HEK293T (cell line): Measurements from ENCODE around the gene DMKN.

ENCODE experiments used
- CTCF ChIA-PET: fragments of 350-600 bp; formaldehyde crosslinking; extraction: SDS; loops from one replicate; lab custom pipeline; 2021; ENCODE audit warnings: antibody characterized with exemption, inconsistent platforms; lab: Yijun Ruan, JAX
- POLR2A ChIA-PET: fragments of 350-600 bp; formaldehyde crosslinking; extraction: SDS; loops from one replicate; lab custom pipeline; 2020; ENCODE audit warnings: antibody characterized with exemption, inconsistent platforms; lab: Yijun Ruan, JAX
- DNase-seq: peaks from one replicate; pipeline ENCODE4 v3.0.0; 2012; ENCODE audit warnings: mixed read lengths; ENCODE audit errors: extremely low spot score
- ARNT ChIP-seq: fragments of 450-650 bp; IDR thresholded peaks from 2 replicates; pipeline ENCODE4 v1.6.1; 2017; ENCODE audit warnings: mild to moderate bottlenecking
- BHLHE40 ChIP-seq: fragments of 450-650 bp; IDR thresholded peaks from 2 replicates; pipeline ENCODE4 v1.6.1; 2016; ENCODE audit warnings: mild to moderate bottlenecking, moderate library complexity, borderline replicate concordance
- CTBP1 ChIP-seq: fragments of 450-650 bp; IDR thresholded peaks from 2 replicates; pipeline ENCODE4 v1.6.1; 2016; ENCODE audit warnings: borderline replicate concordance
- ELF4 ChIP-seq: fragments of 450-650 bp; IDR thresholded peaks from 2 replicates; pipeline ENCODE4 v1.6.1; 2017; ENCODE audit warnings: antibody characterized with exemption
- FOXA1 ChIP-seq: fragments of 450-650 bp; IDR thresholded peaks from 2 replicates; pipeline ENCODE4 v1.6.1; 2016; ENCODE audit warnings: mild to moderate bottlenecking
- FOXK2 ChIP-seq: fragments of 450-650 bp; IDR thresholded peaks from 2 replicates; pipeline ENCODE4 v1.6.1; 2016; ENCODE audit warnings: mild to moderate bottlenecking
- FOXM1 ChIP-seq: fragments of 450-650 bp; IDR thresholded peaks from 2 replicates; pipeline ENCODE4 v1.6.1; 2017; ENCODE audit warnings: mild to moderate bottlenecking, borderline replicate concordance
- HDGF ChIP-seq: fragments of 450-650 bp; IDR thresholded peaks from 2 replicates; pipeline ENCODE4 v1.6.1; 2017; ENCODE audit warnings: antibody characterized with exemption, borderline replicate concordance
- L3MBTL2 ChIP-seq: fragments of 450-650 bp; conservative IDR thresholded peaks from 2 replicates; pipeline ENCODE4 v1.6.1; 2016; ENCODE audit warnings: mild to moderate bottlenecking
- LEF1 ChIP-seq: fragments of 450-650 bp; IDR thresholded peaks from 2 replicates; pipeline ENCODE4 v1.6.1; 2017; ENCODE audit warnings: mild to moderate bottlenecking, borderline replicate concordance
- NFRKB ChIP-seq: fragments of 450-650 bp; IDR thresholded peaks from 2 replicates; pipeline ENCODE4 v1.6.1; 2016; ENCODE audit warnings: mild to moderate bottlenecking, moderate library complexity
- SP1 ChIP-seq: fragments of 450-650 bp; IDR thresholded peaks from 2 replicates; pipeline ENCODE4 v1.6.1; 2017
- SUZ12 ChIP-seq: fragments of 450-650 bp; IDR thresholded peaks from 2 replicates; pipeline ENCODE4 v1.6.1; 2016; ENCODE audit warnings: mild to moderate bottlenecking
- TARDBP ChIP-seq: fragments of 450-650 bp; IDR thresholded peaks from 2 replicates; pipeline ENCODE4 v1.6.1; 2016
- ZNF384 ChIP-seq: fragments of 450-650 bp; IDR thresholded peaks from 2 replicates; pipeline ENCODE4 v1.6.1; 2016
- TF ChIP-seq, protein P1 (sequence below): fragments of 450-650 bp; IDR thresholded peaks from 2 replicates; pipeline ENCODE4 v1.6.1; 2016

DMKN gene

DNA sequence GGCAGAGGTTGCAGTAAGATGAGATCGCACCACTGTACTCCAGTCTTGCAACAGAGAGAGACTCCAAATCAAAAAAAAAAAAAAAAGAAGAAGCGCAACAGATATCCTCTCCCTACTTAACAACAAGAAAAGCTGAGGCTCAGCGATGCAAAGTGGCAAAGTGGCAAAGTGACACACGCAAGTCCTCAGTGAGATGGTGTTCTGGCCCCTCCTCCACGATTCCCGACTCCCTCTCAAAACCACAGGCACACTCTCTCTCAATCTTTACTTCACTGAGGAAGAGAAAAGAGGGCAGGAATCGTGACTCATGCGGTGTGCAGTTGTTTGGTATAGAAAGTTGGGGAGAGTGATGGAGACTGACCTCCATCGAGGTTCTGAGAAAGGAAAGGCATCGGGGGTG lies 52.8 kb downstream of the DMKN start:
- POLR2A ChIA-PET: no interaction called here

DNA sequence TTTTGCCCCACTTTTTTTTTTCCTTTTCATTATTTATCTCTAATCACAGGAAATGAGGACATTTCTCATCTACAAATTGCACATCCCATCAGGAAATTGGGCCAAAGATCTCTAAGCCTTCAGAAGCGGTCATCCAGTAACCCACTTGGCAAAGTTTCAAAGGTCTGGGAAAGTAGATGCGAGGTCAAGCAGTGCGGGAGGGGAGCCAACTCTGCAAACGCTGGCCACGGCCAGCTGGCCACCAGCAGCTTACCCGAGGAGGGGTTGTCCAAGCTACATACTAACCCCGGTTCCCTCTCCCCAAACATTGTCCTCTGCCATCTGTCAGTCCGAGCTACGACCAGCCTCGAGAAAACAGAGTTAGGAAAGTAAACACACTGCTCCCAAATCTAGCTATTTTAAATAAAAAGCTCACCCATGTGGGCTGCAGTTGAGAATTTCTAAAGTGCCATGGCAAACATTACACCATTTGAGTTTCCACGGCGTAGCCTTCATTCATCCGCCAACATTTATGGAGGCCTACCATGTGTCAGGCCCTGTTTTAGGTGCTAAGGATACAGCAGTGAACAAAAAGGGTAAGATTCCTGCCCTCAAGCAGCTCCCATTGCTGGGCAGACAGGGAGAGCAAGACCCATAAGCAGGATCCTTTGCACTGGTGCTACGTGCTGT lies 53.9 kb downstream of the DMKN start:
- no peak for DNase-seq
- ChIA-PET CTCF (no interaction called here), POLR2A (no interaction called here)
- TF ChIP-seq SUZ12 (no peak), HDGF (no peak), TARDBP (no peak), NFRKB (no peak), ELF4 (no peak), SP1 (no peak), ZNF384 (no peak), BHLHE40 (no peak)

More for the DNA sequence above, 52.8 kb downstream of the DMKN start:
- no peak for TF ChIP-seq ZNF384
- no peak for TF ChIP-seq FOXA1
- no peak for TF ChIP-seq FOXK2
- no peak for TF ChIP-seq CTBP1
- TF ChIP-seq L3MBTL2: no peak
- TF ChIP-seq, protein P1, sequence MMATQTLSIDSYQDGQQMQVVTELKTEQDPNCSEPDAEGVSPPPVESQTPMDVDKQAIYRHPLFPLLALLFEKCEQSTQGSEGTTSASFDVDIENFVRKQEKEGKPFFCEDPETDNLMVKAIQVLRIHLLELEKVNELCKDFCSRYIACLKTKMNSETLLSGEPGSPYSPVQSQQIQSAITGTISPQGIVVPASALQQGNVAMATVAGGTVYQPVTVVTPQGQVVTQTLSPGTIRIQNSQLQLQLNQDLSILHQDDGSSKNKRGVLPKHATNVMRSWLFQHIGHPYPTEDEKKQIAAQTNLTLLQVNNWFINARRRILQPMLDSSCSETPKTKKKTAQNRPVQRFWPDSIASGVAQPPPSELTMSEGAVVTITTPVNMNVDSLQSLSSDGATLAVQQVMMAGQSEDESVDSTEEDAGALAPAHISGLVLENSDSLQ: no peak
- no peak for TF ChIP-seq SP1
- no peak for TF ChIP-seq TARDBP
- no peak for TF ChIP-seq BHLHE40
- TF ChIP-seq NFRKB: no peak
- TF ChIP-seq ELF4: no peak
- no peak for DNase-seq
- CTCF ChIA-PET: interaction anchor here (0.7 kb wide), 1 partner anchor 10 kb away, joined by 3 read pairs; no protein-coding TSS in a partner anchor

DNA sequence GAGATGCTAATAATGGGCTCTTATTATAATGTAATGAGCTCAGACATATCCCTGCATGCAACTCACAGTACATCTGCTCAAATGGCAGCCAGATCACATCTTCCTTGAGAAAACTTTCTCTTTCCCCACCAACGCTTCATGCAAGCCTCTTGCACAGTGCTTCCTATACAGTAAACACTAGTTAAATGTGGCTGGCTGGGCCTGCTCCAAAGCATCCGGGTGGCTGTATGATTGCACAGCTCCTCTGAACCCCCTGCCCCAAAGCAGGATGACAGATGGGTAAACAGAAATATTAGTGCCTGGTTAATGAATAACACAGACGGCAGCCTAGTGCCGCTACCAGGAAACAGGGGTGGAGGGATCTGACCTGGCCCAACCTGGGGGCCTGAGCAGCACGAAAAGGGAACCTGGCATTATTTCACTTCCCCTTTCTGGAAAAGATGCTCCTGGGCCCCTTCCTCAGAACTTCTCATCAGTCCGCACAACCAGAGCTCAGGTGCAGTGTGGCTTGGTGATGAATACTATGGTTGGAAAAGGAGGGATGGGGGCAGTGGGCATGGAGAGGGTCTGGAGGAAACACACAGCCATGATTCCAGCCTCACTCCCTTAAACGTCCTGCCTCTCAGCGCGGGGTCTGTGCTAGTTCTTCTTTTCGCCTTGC lies 54.6 kb downstream of the DMKN start:
- POLR2A ChIA-PET: no interaction called here
- DNase-seq: no peak
- no peak for TF ChIP-seq ZNF384
- CTCF ChIA-PET: no interaction called here

DNA sequence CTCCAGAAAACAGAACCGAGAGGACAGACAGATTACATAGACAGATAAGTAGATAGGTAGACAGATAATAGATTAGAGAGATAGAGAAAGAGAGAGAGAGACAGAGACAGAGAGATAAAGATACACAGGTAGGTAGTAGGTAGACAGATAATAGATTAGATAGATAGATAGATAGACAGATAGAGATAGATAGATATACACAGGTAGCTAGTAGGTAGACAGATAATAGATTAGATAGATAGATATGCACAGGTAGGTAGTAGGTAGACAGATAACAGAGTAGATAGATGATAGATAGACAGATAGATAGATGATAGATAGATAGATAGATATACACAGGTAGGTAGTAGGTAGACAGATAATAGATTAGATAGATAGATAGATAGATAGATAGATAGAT lies 55.3 kb downstream of the DMKN start:
- CTCF ChIA-PET: no interaction called here
- no peak for DNase-seq
- TF ChIP-seq SP1 (no peak), FOXM1 (no peak), HDGF (no peak), ELF4 (no peak), LEF1 (no peak), FOXK2 (no peak), L3MBTL2 (no peak), CTBP1 (no peak), NFRKB (no peak), ARNT (no peak), TARDBP (no peak), FOXA1 (no peak), BHLHE40 (no peak), SUZ12 (no peak), ZNF384 (no peak)
- TF ChIP-seq, protein P1: no peak
- POLR2A ChIA-PET: no interaction called here

DNA sequence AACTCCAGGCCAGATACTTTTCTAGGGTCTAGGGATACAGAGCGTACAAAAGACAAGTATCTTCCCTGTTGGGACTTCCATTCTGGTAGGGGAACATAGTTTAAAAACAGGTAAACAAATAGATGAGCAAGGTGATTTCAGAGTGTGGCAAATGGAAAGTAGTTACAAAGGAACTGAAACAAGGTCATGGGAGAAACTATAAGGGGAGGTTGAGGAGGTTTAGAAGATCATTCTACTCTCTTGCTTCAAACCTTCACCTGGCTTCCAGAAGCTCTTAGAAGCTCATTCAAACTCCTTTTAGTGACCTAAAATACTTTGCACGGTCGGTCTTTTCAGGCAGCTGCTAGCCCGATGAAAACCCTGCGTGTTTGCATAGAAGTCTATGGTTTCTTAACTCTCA lies 56.3 kb downstream of the DMKN start:
- POLR2A ChIA-PET: no interaction called here
- CTCF ChIA-PET: no interaction called here
- no peak for DNase-seq
- no peak for TF ChIP-seq TARDBP
- TF ChIP-seq FOXM1: no peak
- no peak for TF ChIP-seq SUZ12
- TF ChIP-seq LEF1: no peak
- no peak for TF ChIP-seq CTBP1
- no peak for TF ChIP-seq L3MBTL2
- TF ChIP-seq ARNT: no peak
- TF ChIP-seq, protein P1: no peak

DNA sequence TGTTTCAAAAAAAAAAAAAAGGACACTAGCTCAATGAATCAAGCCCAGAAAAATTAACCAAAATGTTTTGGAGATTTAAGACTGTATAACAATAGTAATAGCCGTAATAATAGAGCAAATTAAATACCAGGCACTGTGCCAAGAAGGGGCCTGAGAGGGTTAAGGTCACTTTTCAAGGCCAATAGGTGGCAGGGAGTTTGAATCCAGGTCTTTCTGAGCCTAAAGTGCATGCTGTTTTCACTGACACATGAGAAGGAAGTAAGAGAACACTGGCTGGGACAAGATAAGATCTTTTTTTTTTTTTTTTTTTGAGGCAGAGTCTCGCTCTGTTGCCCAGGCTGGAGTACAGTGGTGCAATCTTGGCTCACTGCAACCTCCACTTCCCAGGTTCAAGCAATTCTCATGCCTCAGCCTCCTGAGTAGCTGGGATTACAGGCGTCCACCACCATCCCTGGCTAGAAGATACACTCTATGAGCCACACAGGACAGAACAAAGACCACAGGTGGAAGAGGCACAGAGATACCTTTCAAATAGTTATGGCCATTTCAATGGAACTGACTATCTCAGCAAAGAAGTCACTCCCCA lies 57.7 kb downstream of the DMKN start:
- TF ChIP-seq FOXM1: no peak
- TF ChIP-seq, protein P1: no peak
- TF ChIP-seq ZNF384: peak; percentile 45
- no peak for TF ChIP-seq ELF4
- no peak for TF ChIP-seq HDGF
- ChIA-PET POLR2A (no interaction called here), CTCF (no interaction called here)
- DNase-seq: no peak
